AG09309 (cell line): Measurements from ENCODE around the gene HS3ST2.

Experiments used
- DNase-seq: peaks from one replicate; pipeline ENCODE4 v3.0.0-alpha.2; 2010; ENCODE audit warnings: low read depth
- H3K4me3 ChIP-seq: 2 replicates; pipeline ENCODE4 v1.5.1; 2011; ENCODE audit warnings: mild to moderate bottlenecking, low read depth, low read length, moderate library complexity; ENCODE audit not compliant: control insufficient read depth
- CTCF ChIP-seq: IDR thresholded peaks from 2 replicates; pipeline ENCODE4 v1.5.1; 2011; ENCODE audit warnings: mild to moderate bottlenecking, low read depth, low read length, inconsistent platforms; ENCODE audit not compliant: insufficient read depth, control insufficient read depth; ENCODE audit errors: missing control alignments

HS3ST2 gene

GRCh38 chr16:22941970-22942501 is 128.1 kb downstream of the HS3ST2 start:
- H3K4me3 ChIP-seq, result no peak overlapping the region
- TF ChIP-seq CTCF, result no peak
- DNase-seq, result no peak

DNA sequence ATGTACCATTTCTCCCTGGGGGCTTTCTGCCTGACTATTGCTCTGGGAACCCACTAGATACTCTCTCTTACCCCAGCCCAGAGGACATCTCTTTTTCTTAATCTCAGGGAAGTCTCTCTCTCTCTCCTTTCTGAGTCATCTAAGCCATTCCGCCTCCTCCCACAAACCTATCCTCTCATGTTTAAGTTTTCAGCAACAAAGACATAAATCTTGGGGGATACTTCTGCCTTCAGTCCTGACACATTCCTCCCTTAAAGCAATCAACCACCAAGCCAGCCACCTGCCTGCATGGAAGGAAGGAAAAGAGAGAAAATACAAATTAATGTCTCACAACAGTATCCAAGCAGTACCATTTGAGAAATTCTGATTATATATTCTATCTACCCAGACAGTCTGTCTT is 128.8 kb downstream of the HS3ST2 start:
- no peak for TF ChIP-seq CTCF
- H3K4me3 ChIP-seq, result no peak overlapping the region
- no peak for DNase-seq

DNA sequence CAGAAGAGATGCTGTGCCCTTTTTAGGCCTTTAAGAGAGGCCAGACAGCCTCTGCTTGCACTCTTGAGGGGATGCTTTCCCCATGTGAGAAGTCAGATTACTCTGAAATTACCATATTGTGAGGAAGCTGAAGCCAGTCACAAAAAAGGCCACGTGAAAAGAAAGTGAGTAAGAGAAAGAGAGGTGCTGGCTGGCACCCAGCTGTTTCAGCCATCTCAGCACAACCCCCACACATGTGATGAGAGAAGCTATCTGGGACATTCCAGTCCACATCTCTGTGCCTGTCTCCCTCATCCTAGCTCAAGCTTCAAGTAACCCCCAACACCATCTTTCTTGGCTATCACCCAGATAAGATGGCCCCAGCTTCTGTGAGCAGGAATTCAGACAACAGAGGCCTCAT is 131.4 kb downstream of the HS3ST2 start:
- no peak overlapping the region for H3K4me3 ChIP-seq
- no peak for TF ChIP-seq CTCF
- DNase-seq, result no peak

DNA sequence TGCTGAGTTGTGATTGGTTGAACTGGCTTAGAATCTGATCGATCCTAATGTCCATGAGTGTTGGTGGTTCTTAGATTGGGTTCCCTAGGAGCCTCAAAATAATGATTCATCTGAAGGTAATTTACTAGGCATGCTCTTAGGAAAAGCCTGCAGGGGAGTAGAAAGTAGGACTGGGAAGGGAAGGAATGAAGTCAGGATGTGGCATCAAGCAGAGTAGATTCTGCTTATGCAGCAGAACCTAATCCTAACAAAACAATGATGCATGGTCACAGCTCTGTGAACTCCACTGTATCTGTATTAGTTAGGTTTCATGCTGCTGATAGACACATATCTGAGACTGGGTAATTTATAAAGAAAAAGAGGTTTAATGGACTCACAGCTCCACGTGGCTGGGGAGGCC is 132.5 kb downstream of the HS3ST2 start:
- no peak overlapping the region for H3K4me3 ChIP-seq
- no peak for DNase-seq
- TF ChIP-seq CTCF, result no peak

DNA sequence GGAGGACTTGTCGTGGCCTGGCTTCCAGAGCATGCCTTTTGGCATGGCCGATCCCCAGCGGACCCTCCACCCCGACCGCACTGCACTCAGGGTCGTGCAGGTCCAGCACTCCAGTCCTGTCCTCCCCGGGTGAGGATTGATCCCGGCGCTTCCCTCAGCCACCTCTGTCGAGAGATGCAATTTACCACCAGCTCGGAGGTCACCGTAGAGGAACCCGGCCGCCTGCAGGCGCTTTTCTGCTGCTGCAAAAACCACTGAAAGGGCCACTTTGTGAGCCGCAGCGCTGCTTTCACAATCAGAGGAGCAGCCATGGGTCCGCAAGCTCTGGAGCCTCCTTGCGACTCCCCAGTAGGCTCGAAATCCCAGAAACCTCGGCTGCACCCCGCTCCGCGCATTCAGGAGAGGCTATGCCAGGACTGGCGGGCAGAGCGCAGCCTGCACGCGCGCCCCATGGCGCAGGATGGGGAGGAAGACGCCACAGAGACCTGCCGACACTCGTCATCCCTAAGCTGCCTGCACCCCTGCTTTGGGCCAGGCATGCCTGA is 134.2 kb downstream of the HS3ST2 start:
- no peak for DNase-seq
- no peak for TF ChIP-seq CTCF
- no peak overlapping the region; the same call in 1 of the 2 replicates for H3K4me3 ChIP-seq

GRCh38 chr16:22948603-22949368 is 134.8 kb downstream of the HS3ST2 start:
- peak; percentile 65 for TF ChIP-seq CTCF
- no peak for DNase-seq
- H3K4me3 ChIP-seq, result no peak overlapping the region; the same call in 1 of the 2 replicates
